ENCODE results near the gene ATXN1.

Gene ATXN1

DNA sequence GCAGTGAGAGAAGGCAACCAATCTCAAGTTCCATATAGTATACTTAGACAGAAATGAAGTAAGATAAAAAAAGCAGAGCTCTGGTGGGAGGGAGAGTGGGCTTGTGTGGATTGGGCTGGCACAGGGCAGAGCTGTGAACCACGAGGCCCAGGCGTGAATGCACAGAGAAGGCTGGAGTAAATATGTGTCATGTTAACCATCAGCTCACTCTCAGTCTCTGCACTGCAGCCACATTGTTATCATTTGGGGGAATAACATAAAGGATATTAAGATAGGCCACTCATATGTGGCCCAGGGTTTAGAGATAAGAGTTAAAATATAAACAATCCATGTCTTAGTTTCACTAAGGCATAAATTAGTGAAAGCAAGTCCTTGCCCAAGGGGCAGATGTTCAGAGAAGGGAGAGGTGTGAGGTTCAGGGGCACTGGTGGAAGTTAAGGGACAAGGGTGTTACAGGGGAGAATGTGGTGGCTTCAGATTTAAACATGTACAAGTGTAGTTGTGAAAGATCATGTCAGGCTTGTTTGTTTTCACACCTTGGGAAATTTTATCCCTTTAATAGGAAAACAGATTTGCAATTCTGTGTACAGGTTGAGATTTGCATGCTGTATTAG lies 508.5 kb downstream of the ATXN1 start:
- no peaks in the 10 kb centered on the region for H3K27me3 ChIP-seq
- H3K36me3 ChIP-seq: peaks cover 36 to 53% (median 51%) of the 10 kb centered on the region in 3 donors
- intact Hi-C loops (cut with DNase I; ENCODE audit: low total_unique reads): no loop called here
- H3K27ac ChIP-seq: no peak overlapping the region
- DNase-seq: peak in 1 of 2 donors; percentile 17
- no peak overlapping the region for H3K4me3 ChIP-seq
- peaks cover 0 to 2% (median under 1%) of the 10 kb centered on the region in 4 donors for H3K4me1 ChIP-seq
- H3K9me3 ChIP-seq: no peaks in the 10 kb centered on the region
- TF ChIP-seq, protein P1, sequence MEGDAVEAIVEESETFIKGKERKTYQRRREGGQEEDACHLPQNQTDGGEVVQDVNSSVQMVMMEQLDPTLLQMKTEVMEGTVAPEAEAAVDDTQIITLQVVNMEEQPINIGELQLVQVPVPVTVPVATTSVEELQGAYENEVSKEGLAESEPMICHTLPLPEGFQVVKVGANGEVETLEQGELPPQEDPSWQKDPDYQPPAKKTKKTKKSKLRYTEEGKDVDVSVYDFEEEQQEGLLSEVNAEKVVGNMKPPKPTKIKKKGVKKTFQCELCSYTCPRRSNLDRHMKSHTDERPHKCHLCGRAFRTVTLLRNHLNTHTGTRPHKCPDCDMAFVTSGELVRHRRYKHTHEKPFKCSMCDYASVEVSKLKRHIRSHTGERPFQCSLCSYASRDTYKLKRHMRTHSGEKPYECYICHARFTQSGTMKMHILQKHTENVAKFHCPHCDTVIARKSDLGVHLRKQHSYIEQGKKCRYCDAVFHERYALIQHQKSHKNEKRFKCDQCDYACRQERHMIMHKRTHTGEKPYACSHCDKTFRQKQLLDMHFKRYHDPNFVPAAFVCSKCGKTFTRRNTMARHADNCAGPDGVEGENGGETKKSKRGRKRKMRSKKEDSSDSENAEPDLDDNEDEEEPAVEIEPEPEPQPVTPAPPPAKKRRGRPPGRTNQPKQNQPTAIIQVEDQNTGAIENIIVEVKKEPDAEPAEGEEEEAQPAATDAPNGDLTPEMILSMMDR (IDR thresholded peaks at IDR 0.05): no peak

DNA sequence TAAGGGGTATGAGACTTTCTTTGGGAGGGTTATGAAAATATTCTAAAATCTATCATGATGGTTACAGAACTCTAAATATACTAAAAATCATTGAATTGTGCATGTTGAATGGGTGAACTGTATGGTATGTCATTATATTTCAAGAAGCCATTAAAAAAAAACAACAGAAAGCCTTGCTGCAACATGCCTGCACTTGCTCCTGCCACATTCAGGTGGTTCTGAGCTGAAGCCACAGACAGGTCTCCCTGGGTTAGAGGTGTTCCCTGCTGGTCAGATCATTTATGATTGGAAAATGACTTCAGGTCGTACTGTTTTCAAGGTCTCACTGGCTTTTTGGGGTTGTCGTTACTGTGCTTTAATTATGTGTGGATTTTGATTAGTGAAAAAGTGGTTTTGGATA lies 509.6 kb downstream of the ATXN1 start:
- H3K4me1 ChIP-seq: no peaks in the 10 kb centered on the region
- intact Hi-C loops (cut with DNase I; ENCODE audit: low total_unique reads): no loop called here
- H3K36me3 ChIP-seq: peaks cover 47 to 62% (median 58%) of the 10 kb centered on the region in 3 donors
- H3K9me3 ChIP-seq: no peaks in the 10 kb centered on the region
- DNase-seq: no peak
- TF ChIP-seq, protein P1 (IDR thresholded peaks at IDR 0.05): no peak
- H3K27ac ChIP-seq: no peak overlapping the region
- no peak overlapping the region for H3K4me3 ChIP-seq
- no peaks in the 10 kb centered on the region for H3K27me3 ChIP-seq

DNA sequence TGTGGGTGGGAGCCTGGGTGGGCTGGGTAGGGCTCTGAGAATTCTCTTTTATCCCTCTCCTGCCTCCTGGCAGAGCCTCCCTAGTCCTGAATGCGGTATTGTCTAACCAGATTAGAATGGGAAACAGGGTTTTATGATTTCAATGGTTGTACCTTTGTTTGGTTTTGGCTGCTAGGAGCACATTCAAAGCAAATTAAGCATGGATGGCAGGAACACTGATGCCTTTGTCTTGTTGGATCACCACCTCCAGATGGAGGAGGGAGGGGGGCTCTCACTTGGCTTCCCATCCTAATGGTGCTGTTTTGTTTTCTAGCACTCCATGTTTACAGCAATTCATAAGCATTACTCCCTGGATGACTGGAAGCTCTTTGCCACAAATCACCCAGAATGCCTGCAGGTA lies 511.3 kb downstream of the ATXN1 start:
- no peaks in the 10 kb centered on the region for H3K27me3 ChIP-seq
- H3K4me1 ChIP-seq: peaks cover 0 to 15% (median 10%) of the 10 kb centered on the region in 4 donors
- peak in 1 of 2 donors; percentile 23 for DNase-seq
- no peaks in the 10 kb centered on the region for H3K9me3 ChIP-seq
- H3K27ac ChIP-seq: no peak overlapping the region
- H3K4me3 ChIP-seq: no peak overlapping the region
- intact Hi-C loops (cut with DNase I; ENCODE audit: low total_unique reads): no loop called here
- peaks cover 45 to 49% (median 48%) of the 10 kb centered on the region in 3 donors for H3K36me3 ChIP-seq
- TF ChIP-seq, protein P1 (IDR thresholded peaks at IDR 0.05): no peak

Measured in tibial artery (tissue), 4 donors.